Epithelial cell of esophagus (primary cell): ENCODE data around the gene PKHD1.

Experiments used
- DNase-seq: peaks from one replicate; pipeline ENCODE4 v3.0.0; 2010; ENCODE audit warnings: low read depth
- H3K4me3 ChIP-seq: 2 replicates; pipeline ENCODE4 v1.5.1; 2011; ENCODE audit warnings: mild to moderate bottlenecking, low read length, control low read depth
- CTCF ChIP-seq: IDR thresholded peaks from 2 replicates; pipeline ENCODE4 v1.5.1; 2011; ENCODE audit warnings: low read depth, mild to moderate bottlenecking, low read length, control low read depth, inconsistent platforms; ENCODE audit not compliant: insufficient read depth; ENCODE audit errors: missing control alignments

Gene PKHD1

GRCh38 chr6:52106994-52107393 lies 19.6 kb upstream of the PKHD1 start:
- no peak for TF ChIP-seq CTCF

GRCh38 chr6:52104979-52105378 lies 17.6 kb upstream of the PKHD1 start:
- no peak overlapping the region for H3K4me3 ChIP-seq
- DNase-seq, result no peak
- no peak for TF ChIP-seq CTCF

More at GRCh38 chr6:52106994-52107393, 19.6 kb upstream of the PKHD1 start:
- H3K4me3 ChIP-seq, result no peak overlapping the region
- no peak for DNase-seq

- no peak for DNase-seq
- no peak overlapping the region for H3K4me3 ChIP-seq
- no peak for TF ChIP-seq CTCF
These were observed 16.2 kb upstream of the PKHD1 start for GRCh38 chr6:52103623-52104022.

GRCh38 chr6:52102405-52102804 lies 15.0 kb upstream of the PKHD1 start:
- TF ChIP-seq CTCF, result no peak

GRCh38 chr6:52098721-52099120 lies 11.3 kb upstream of the PKHD1 start:
- H3K4me3 ChIP-seq, result no peak overlapping the region
- TF ChIP-seq CTCF, result peak; percentile 5
- DNase-seq, result no peak

More at GRCh38 chr6:52102405-52102804, 15.0 kb upstream of the PKHD1 start:
- H3K4me3 ChIP-seq, result no peak overlapping the region
- DNase-seq, result no peak

- DNase-seq, result peak; percentile 58
- no peak for TF ChIP-seq CTCF
- no peak overlapping the region for H3K4me3 ChIP-seq
These were observed 2.4 kb upstream of the PKHD1 start for GRCh38 chr6:52089758-52090348.

- no peak overlapping the region for H3K4me3 ChIP-seq
- no peak for DNase-seq
- TF ChIP-seq CTCF, result no peak
These were observed 672 bp downstream of the PKHD1 start for GRCh38 chr6:52086741-52087140.
